Neuron (in vitro differentiated cells): ENCODE data around the gene GANC.

ENCODE experiments used
- H2AFZ ChIP-seq: one replicate; pipeline ENCODE4 v1.6.1; 2013; ENCODE audit warnings: low read depth, mild to moderate bottlenecking, inconsistent platforms, low read length, moderate library complexity
- H3K27me3 ChIP-seq: one replicate; pipeline ENCODE4 v1.6.1; 2013; ENCODE audit warnings: low read length; ENCODE audit not compliant: insufficient read depth
- H3K36me3 ChIP-seq: one replicate; pipeline ENCODE4 v1.6.1; 2013; ENCODE audit warnings: low read length; ENCODE audit not compliant: insufficient read depth
- H3K4me1 ChIP-seq: one replicate; pipeline ENCODE4 v1.6.1; 2013; ENCODE audit warnings: low read length; ENCODE audit not compliant: insufficient read depth
- H3K4me3 ChIP-seq: 2 replicates; pipeline ENCODE4 v1.5.1; 2013; ENCODE audit warnings: mild to moderate bottlenecking, low read length, moderate library complexity
- H3K9me3 ChIP-seq: one replicate; pipeline ENCODE4 v1.6.1; 2013; ENCODE audit warnings: low read length

Gene GANC

DNA sequence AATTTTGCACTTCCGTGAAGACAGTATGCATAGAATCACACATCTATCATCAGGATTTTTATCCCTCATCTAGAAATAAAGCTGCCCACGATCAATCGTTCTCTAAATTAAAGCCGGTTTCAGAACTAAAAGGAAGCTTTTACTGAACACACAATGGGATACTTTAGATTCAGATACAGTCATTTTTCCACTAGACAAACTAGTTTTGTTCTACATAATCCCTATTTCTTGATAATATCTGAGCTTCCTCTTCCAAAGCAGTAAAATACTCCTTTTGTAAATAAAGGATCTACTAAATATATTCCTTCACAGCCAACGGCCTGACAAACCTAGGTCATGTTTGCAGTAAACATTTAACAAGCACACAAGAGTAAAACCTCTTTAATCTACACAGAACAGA lies 2.0 kb upstream of the GANC start:
- H2AFZ ChIP-seq = no peak overlapping the region
- peaks cover 1% of the 10 kb centered on the region for H3K9me3 ChIP-seq
- peak overlapping the region; percentile 11 for H3K4me3 ChIP-seq
- H3K27me3 ChIP-seq = no peaks in the 10 kb centered on the region
- peaks cover 25% of the 10 kb centered on the region for H3K36me3 ChIP-seq
- peaks cover 26% of the 10 kb centered on the region for H3K4me1 ChIP-seq

GRCh38 chr15:42273900-42274701 lies 1.1 kb downstream of the GANC start:
- Histone ChIP-seq H2AFZ (peak overlapping the region; percentile 9), H3K27me3 (no peaks in the 10 kb centered on the region), H3K4me3 (peak overlapping the region; percentile 84), H3K4me1 (peaks cover 28% of the 10 kb centered on the region), H3K36me3 (peaks cover 6% of the 10 kb centered on the region), H3K9me3 (no peaks in the 10 kb centered on the region)

- Histone ChIP-seq H3K9me3 (no peaks in the 10 kb centered on the region), H2AFZ (peak overlapping the region; percentile 9), H3K36me3 (peaks cover 6% of the 10 kb centered on the region), H3K4me3 (peak overlapping the region; percentile 84), H3K4me1 (peaks cover 28% of the 10 kb centered on the region), H3K27me3 (no peaks in the 10 kb centered on the region)
These were observed 1.6 kb downstream of the GANC start for GRCh38 chr15:42274702-42274989.

DNA sequence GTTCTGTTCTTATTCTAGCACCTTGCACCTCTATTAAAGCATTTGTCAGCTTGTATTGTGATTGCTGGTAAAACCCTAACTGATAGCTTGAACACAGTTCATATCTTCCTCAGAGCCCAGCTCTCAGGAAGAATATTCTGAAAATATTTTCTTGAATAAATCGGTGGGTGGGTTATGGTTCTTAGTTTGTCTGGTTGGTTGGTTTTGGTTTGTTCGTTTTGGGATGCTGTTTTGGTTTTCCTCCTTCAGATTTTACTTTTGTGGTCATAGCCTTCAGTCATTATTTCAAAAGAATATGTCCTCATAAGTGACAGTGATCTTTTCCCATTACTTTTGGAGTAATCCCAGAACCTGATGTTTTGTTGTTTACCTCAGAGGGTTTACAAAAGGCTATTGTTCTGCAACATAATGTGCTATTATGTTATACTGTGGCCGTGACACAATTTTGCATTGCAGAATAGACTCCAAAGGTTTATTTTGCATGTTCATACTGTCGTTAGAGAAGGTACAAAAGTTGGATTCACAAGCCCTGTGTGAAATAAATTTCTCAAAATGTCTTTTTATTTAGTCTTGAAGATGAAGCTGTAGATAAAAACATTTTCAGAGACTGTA lies 2.9 kb downstream of the GANC start:
- Histone ChIP-seq H2AFZ (no peak overlapping the region), H3K27me3 (no peaks in the 10 kb centered on the region), H3K4me3 (no peak overlapping the region), H3K4me1 (peaks cover 28% of the 10 kb centered on the region), H3K36me3 (peaks cover 8% of the 10 kb centered on the region), H3K9me3 (no peaks in the 10 kb centered on the region)

DNA sequence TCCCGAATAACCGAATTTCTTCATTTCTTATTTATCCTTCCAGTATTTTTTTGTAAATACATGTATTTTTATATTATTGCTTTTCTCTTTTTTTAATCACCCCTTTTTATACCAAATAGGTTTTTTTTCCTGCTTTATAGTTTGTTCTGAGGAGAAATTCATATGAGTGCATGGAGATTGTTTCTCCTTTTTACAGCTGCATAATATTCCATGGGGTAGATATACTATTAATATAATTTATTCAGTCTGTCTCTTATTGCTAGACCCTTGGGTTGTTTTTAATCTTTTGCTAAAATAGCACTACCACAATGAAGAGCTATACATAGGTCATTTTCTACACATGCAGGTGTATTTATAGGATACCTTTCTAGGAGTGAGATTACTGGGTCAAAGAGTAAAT lies 3.8 kb downstream of the GANC start:
- no peaks in the 10 kb centered on the region for H3K9me3 ChIP-seq
- H3K4me3 ChIP-seq = no peak overlapping the region

DNA sequence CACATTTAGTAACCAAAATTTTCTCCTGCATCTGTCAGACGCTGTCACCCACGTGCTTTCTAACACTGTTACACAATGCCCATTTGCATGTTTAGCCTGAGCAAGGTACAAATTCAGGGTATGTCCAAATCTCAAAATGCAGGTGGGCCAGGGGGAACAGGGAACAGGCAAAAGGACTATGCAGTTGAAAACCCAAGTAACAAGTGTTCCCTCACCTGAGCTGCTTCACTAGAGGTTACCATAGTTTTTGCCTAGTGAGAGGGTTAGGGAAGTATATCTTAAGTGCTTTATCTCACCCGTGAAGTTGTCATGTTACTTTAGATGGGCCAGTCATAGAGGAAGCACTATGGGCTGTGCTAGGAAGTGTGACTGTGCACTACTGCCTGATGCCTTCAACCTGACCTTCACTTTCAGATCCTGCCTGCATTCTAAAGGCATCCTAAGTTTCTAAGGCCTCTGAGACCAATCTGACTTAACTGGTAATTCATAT lies 6.3 kb downstream of the GANC start:
- H3K4me3 ChIP-seq = no peak overlapping the region
- H3K27me3 ChIP-seq = no peaks in the 10 kb centered on the region
- H2AFZ ChIP-seq = no peak overlapping the region
- no peaks in the 10 kb centered on the region for H3K9me3 ChIP-seq
- peaks cover 14% of the 10 kb centered on the region for H3K36me3 ChIP-seq
- H3K4me1 ChIP-seq = peaks cover 15% of the 10 kb centered on the region

More for the DNA sequence above, 3.8 kb downstream of the GANC start:
- Histone ChIP-seq H2AFZ (no peak overlapping the region), H3K36me3 (peaks cover 6% of the 10 kb centered on the region), H3K4me1 (peaks cover 23% of the 10 kb centered on the region), H3K27me3 (no peaks in the 10 kb centered on the region)

DNA sequence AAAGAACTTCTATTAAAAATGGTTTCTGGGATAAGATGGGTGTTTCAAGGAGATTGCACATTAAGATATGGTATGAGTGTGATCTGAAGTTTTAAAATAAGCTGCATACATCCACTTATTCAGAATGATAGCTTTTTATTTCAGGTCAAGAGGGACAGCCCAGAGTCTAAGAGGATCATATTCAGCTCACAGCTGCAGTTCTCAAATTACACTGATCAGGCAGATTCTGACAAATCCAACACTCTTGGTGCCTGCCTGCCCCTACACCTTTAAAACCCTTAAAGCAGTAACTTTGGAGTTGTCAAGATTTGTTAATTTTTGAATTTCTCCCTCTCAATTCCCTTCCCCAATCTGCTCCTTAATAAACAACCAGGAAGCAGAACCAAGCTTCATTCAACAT lies 9.3 kb downstream of the GANC start:
- no peak overlapping the region for H2AFZ ChIP-seq
- H3K4me3 ChIP-seq = no peak overlapping the region
- H3K9me3 ChIP-seq = no peaks in the 10 kb centered on the region
- H3K4me1 ChIP-seq = no peaks in the 10 kb centered on the region
- H3K27me3 ChIP-seq = no peaks in the 10 kb centered on the region
- peaks cover 14% of the 10 kb centered on the region for H3K36me3 ChIP-seq

DNA sequence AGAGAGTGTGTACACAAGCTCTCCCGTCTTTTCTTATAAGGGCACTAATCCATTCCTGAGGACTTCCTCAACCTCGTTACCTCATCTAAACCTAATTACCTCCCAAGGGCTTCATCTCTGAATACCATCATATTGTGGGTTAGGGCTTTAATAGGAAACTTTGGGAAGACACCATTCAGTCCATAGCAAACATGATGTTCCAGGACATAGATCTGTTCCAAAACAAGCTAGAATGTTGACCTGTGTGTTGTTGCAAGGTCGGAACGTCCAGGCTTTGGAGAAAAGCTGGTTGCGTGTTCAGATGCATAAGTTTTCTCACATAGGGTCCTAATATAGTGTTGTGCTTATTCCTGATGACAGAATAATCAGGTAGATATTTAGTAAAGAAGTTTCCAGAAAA lies 9.9 kb downstream of the GANC start:
- Histone ChIP-seq H2AFZ (no peak overlapping the region), H3K4me3 (no peak overlapping the region), H3K36me3 (peaks cover 14% of the 10 kb centered on the region), H3K4me1 (no peaks in the 10 kb centered on the region), H3K9me3 (no peaks in the 10 kb centered on the region), H3K27me3 (no peaks in the 10 kb centered on the region)

- no peak overlapping the region for H3K4me3 ChIP-seq
- no peaks in the 10 kb centered on the region for H3K4me1 ChIP-seq
- H3K9me3 ChIP-seq = no peaks in the 10 kb centered on the region
- no peak overlapping the region for H2AFZ ChIP-seq
- H3K27me3 ChIP-seq = no peaks in the 10 kb centered on the region
- peaks cover 14% of the 10 kb centered on the region for H3K36me3 ChIP-seq
These were observed 10.7 kb downstream of the GANC start for GRCh38 chr15:42283671-42284070.

GRCh38 chr15:42284551-42284950 lies 11.6 kb downstream of the GANC start:
- peaks cover 14% of the 10 kb centered on the region for H3K36me3 ChIP-seq
- no peak overlapping the region for H3K4me3 ChIP-seq
- H3K27me3 ChIP-seq = no peaks in the 10 kb centered on the region
- H3K9me3 ChIP-seq = no peaks in the 10 kb centered on the region
- H3K4me1 ChIP-seq = no peaks in the 10 kb centered on the region
- H2AFZ ChIP-seq = no peak overlapping the region

DNA sequence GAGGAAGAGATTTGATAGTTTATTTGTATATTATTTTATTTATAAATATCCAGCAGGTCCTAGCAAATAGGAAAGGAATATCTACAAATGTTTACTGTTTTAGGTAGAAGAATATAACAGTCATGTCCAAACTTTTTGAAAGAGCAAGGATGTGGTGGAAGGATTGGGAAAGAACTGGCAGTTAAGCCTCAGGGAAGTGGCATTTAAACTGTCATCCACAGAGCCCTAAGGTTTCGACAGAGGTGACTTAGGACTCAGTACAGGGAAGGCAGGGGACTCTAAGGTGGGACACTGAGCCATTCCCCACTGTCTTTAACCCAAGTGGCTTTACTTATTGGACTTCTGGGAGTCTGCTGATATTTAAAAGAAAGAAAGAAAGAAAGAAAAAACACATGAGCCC lies 12.0 kb downstream of the GANC start:
- Histone ChIP-seq H3K36me3 (peaks cover 14% of the 10 kb centered on the region), H3K27me3 (no peaks in the 10 kb centered on the region), H2AFZ (no peak overlapping the region), H3K9me3 (no peaks in the 10 kb centered on the region), H3K4me1 (no peaks in the 10 kb centered on the region), H3K4me3 (no peak overlapping the region)

GRCh38 chr15:42286445-42287029 lies 13.5 kb downstream of the GANC start:
- Histone ChIP-seq H3K27me3 (no peaks in the 10 kb centered on the region), H3K4me3 (no peak overlapping the region), H3K9me3 (no peaks in the 10 kb centered on the region), H3K36me3 (peaks cover 8% of the 10 kb centered on the region), H3K4me1 (no peaks in the 10 kb centered on the region), H2AFZ (no peak overlapping the region)

DNA sequence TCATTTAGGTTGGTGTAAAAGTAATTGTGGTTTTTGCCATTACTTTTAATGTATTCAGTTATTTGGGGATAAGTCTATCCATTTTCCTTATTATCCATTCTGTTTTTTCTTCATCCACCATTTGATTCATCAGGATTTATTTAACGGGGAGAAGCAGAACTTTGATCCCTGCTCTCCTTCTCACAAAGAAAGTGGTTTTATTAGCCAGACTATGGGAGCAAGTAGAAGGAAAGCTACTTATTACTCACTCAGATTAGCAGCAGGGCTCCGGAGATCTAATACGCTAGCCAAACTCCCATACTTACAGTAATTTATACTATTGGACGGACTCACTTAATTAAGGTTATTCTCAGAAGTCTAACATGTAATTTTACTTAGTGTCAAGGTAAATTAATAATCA lies 14.9 kb downstream of the GANC start:
- Histone ChIP-seq H3K9me3 (no peaks in the 10 kb centered on the region), H3K4me1 (no peaks in the 10 kb centered on the region), H3K36me3 (peaks cover 8% of the 10 kb centered on the region), H3K27me3 (no peaks in the 10 kb centered on the region), H2AFZ (no peak overlapping the region), H3K4me3 (no peak overlapping the region)
